A673 (cell line): ENCODE measurements around the gene CAB39.

Experiments used
- EZH2 ChIP-seq: fragments of 200-600 bp; sonication (generic); IDR thresholded peaks from 2 replicates; pipeline ENCODE4 v1.6.1; 2017; ENCODE audit warnings: borderline replicate concordance, low read depth, mild to moderate bottlenecking, mixed read lengths, antibody characterized with exemption, low read length; ENCODE audit not compliant: poor library complexity, severe bottlenecking
- TF ChIP-seq, protein P1 (sequence below): fragments of 300-800, 200-600 bp; sonication (generic); conservative IDR thresholded peaks from 2 replicates; pipeline ENCODE4 v1.5.1; 2017; ENCODE audit warnings: low read depth, mild to moderate bottlenecking, antibody characterized with exemption, low read length, moderate library complexity, mixed read lengths

GRCh38 chr2:230863031-230863430 is 150.4 kb downstream of the CAB39 start:
- TF ChIP-seq, protein P1, sequence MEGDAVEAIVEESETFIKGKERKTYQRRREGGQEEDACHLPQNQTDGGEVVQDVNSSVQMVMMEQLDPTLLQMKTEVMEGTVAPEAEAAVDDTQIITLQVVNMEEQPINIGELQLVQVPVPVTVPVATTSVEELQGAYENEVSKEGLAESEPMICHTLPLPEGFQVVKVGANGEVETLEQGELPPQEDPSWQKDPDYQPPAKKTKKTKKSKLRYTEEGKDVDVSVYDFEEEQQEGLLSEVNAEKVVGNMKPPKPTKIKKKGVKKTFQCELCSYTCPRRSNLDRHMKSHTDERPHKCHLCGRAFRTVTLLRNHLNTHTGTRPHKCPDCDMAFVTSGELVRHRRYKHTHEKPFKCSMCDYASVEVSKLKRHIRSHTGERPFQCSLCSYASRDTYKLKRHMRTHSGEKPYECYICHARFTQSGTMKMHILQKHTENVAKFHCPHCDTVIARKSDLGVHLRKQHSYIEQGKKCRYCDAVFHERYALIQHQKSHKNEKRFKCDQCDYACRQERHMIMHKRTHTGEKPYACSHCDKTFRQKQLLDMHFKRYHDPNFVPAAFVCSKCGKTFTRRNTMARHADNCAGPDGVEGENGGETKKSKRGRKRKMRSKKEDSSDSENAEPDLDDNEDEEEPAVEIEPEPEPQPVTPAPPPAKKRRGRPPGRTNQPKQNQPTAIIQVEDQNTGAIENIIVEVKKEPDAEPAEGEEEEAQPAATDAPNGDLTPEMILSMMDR = no peak
- no peak for TF ChIP-seq EZH2
